Motor neuron (in vitro differentiated cells): ENCODE measurements around the gene SFSWAP. TPM values are rescaled to one million over a fixed set of nuclear protein-coding genes. Genes with fewer than 3 reads are reported as not detected.

Experiments
- ATAC-seq, 8 experiments: fragments of 200-7000 bp; cut with Tn5 transposase; replicated peaks in 6 of 8; 2 replicates each; pipeline ENCODE4 v1.8.0; 2021; ENCODE audit warnings: mild to moderate bottlenecking in 8 of 8, moderate library complexity in 8 of 8
- H3K27ac ChIP-seq, 2 donors: fragments of 250-450 bp; sonication (Bioruptor Pico); 2 replicates each; pipeline ENCODE4 v1.9.0; 2021; ENCODE audit warnings: antibody characterized with exemption in 2 of 2, mild to moderate bottlenecking in 2 of 2, moderate library complexity in 1 of 2
- H3K4me1 ChIP-seq, 2 donors: fragments of 250-450 bp; sonication (Bioruptor Pico); replicated peaks in 1 of 2; 2 replicates each; pipeline ENCODE4 v1.6.1; 2021; ENCODE audit warnings: antibody characterized with exemption in 2 of 2, mild to moderate bottlenecking in 2 of 2, moderate library complexity in 1 of 2
- H3K4me3 ChIP-seq, 5 donors: fragments of 250-450 bp; sonication (Bioruptor Pico); 2 replicates each; pipeline ENCODE4 v1.9.0; 2021; ENCODE audit warnings: antibody characterized with exemption in 5 of 5, mild to moderate bottlenecking in 5 of 5, moderate library complexity in 4 of 5
- WGBS, 10 experiments: fragments of 450-650 bp; shearing (Covaris generic); methylation state at CpG; one replicate each; pipeline ENCODE4 v1.0.0; 2022; 5-methylcytosine and 5-hydroxymethylcytosine counted together
- in situ Hi-C, 9 experiments: fragments of 400-800 bp; cut with MboI; loops; one replicate each; pipeline ENCODE4 v1.15.0; 2021; ENCODE audit warnings: low sequenced_read_pairs in 9 of 9, low pct_unique_long_range_greater_than_20kb in 2 of 9; ENCODE audit not compliant: unreplicated experiment in 9 of 9
- total RNA-seq, 8 experiments: library from RNA; unstranded; fragments of 300-600 nt; gene quantifications; 2 replicates each; pipeline versions ENCODE4 v1.2.3 to v1.2.4, GENCODE V29; 2022

SFSWAP gene
- total RNA-seq, 8 experiments from 2014 or later, result 25.2 to 84.4 (median 29.3) TPM

GRCh38 chr12:131828671-131829355 lies 117.9 kb downstream of the SFSWAP start:
- Histone ChIP-seq H3K27ac (peak overlapping the region in 1 of 2 donors; percentile 0), H3K4me3 (peak overlapping the region; percentile 41 to 60 (median 49)), H3K4me1 (peaks cover 4 to 24% of the 10 kb centered on the region in 2 donors)
- 0% methylated on average over 7 of the region's 64 CpGs; no CpG with 5 or more reads in 9 of the 10 experiments for WGBS, 10 experiments
- in situ Hi-C loops, result loop anchor here in 1 of 9 experiments (25.0 kb wide), 1 partner anchor 717 kb away; no protein-coding TSS in a partner anchor
- ATAC-seq, result peak in 4 of 8 experiments; percentile 2 to 9 (median 4)

- in situ Hi-C loops, result loop anchor here in 1 of 9 experiments (25.0 kb wide), 1 partner anchor 717 kb away; no protein-coding TSS in a partner anchor
- Histone ChIP-seq H3K4me1 (peaks cover 9 to 28% of the 10 kb centered on the region in 2 donors), H3K4me3 (peak overlapping the region; percentile 41 to 60 (median 49)), H3K27ac (peak overlapping the region in 1 of 2 donors; percentile 0)
- peak in 2 of 8 experiments; percentile 0 to 1 for ATAC-seq
- 0 to 50% methylated on average over 2 to 7 of the region's 27 CpGs; no CpG with 5 or more reads in 8 of the 10 experiments for WGBS, 10 experiments
Observed at GRCh38 chr12:131829356-131829747, 118.5 kb downstream of the SFSWAP start.

GRCh38 chr12:131829791-131830334 lies 119.0 kb downstream of the SFSWAP start:
- H3K27ac ChIP-seq, result peak overlapping the region; percentile 63 to 78
- in situ Hi-C loops, result loop anchor here in 1 of 9 experiments (25.0 kb wide), 1 partner anchor 718 kb away; no protein-coding TSS in a partner anchor
- peak overlapping the region; percentile 41 to 60 (median 49) for H3K4me3 ChIP-seq
- H3K4me1 ChIP-seq, result peaks cover 14 to 33% of the 10 kb centered on the region in 2 donors
- ATAC-seq, result peak in 6 of 8 experiments; percentile 0 to 4 (median 2)
- 0 to 50% (median 22%) methylated on average over 2 to 3 of the region's 28 CpGs; no CpG with 5 or more reads in 6 of the 10 experiments for WGBS, 10 experiments

GRCh38 chr12:131830335-131830913 lies 119.5 kb downstream of the SFSWAP start:
- ATAC-seq, result peak; percentile 54 to 76 (median 70)
- Histone ChIP-seq H3K4me1 (peaks cover 20 to 38% of the 10 kb centered on the region in 2 donors), H3K27ac (peak overlapping the region; percentile 63 to 78), H3K4me3 (peak overlapping the region; percentile 41 to 60 (median 49))
- 0 to 5% (median 1%) methylated on average over 1 to 14 of the region's 50 CpGs; no CpG with 5 or more reads in 6 of the 10 experiments for WGBS, 10 experiments
- in situ Hi-C loops, result loop anchor here in 1 of 9 experiments (25.0 kb wide), 1 partner anchor 718 kb away; no protein-coding TSS in a partner anchor

- H3K4me1 ChIP-seq, result peaks cover 21 to 45% of the 10 kb centered on the region in 2 donors
- H3K27ac ChIP-seq, result peak overlapping the region; percentile 63 to 78
- in situ Hi-C loops, result loop anchor here in 1 of 9 experiments (25.0 kb wide), 1 partner anchor 719 kb away; no protein-coding TSS in a partner anchor
- H3K4me3 ChIP-seq, result peak overlapping the region; percentile 41 to 60 (median 49)
- peak; percentile 2 to 24 (median 10) for ATAC-seq
- WGBS, 10 experiments, result 0 to 21% (median 0%) methylated on average over 1 to 18 of the region's 33 CpGs; no CpG with 5 or more reads in 7 of the 10 experiments
Observed at GRCh38 chr12:131830914-131831571, 120.2 kb downstream of the SFSWAP start.

- Histone ChIP-seq H3K4me3 (peak overlapping the region in 1 of 5 donors; percentile 60), H3K27ac (peak overlapping the region in 1 of 2 donors; percentile 78), H3K4me1 (peaks cover 21 to 45% of the 10 kb centered on the region in 2 donors)
- no peak for ATAC-seq
- WGBS, 10 experiments, result no CpG with 5 or more reads among the region's 16 CpGs
- in situ Hi-C loops, result loop anchor here in 1 of 9 experiments (25.0 kb wide), 1 partner anchor 719 kb away; no protein-coding TSS in a partner anchor
Observed at GRCh38 chr12:131831635-131832041, 120.7 kb downstream of the SFSWAP start.

GRCh38 chr12:131832321-131833231 lies 121.7 kb downstream of the SFSWAP start:
- peaks cover 21 to 45% of the 10 kb centered on the region in 2 donors for H3K4me1 ChIP-seq
- in situ Hi-C loops, result loop anchor here in 1 of 9 experiments (25.0 kb wide), 1 partner anchor 720 kb away; no protein-coding TSS in a partner anchor
- no peak overlapping the region for H3K4me3 ChIP-seq
- ATAC-seq, result peak in 1 of 8 experiments; percentile 0
- no peak overlapping the region for H3K27ac ChIP-seq
- 51 to 60% methylated on average over 1 to 3 of the region's 31 CpGs; no CpG with 5 or more reads in 8 of the 10 experiments for WGBS, 10 experiments

GRCh38 chr12:131833288-131833895 lies 122.5 kb downstream of the SFSWAP start:
- in situ Hi-C loops, result loop anchor here in 1 of 9 experiments (25.0 kb wide), 1 partner anchor 721 kb away; no protein-coding TSS in a partner anchor
- peaks cover 21 to 45% of the 10 kb centered on the region in 2 donors for H3K4me1 ChIP-seq
- H3K4me3 ChIP-seq, result no peak overlapping the region
- WGBS, 10 experiments, result 66 to 100% (median 84%) methylated on average over 1 to 5 of the region's 23 CpGs; no CpG with 5 or more reads in 5 of the 10 experiments
- H3K27ac ChIP-seq, result peak overlapping the region in 1 of 2 donors; percentile 70
- ATAC-seq, result no peak

GRCh38 chr12:131833896-131834641 lies 123.2 kb downstream of the SFSWAP start:
- peak in 5 of 8 experiments; percentile 52 to 76 (median 60) for ATAC-seq
- Histone ChIP-seq H3K27ac (peak overlapping the region; percentile 70), H3K4me3 (peak overlapping the region in 3 of 5 donors; percentile 11 to 16 (median 11)), H3K4me1 (peaks cover 21 to 45% of the 10 kb centered on the region in 2 donors)
- in situ Hi-C loops, result loop anchor here in 1 of 9 experiments (25.0 kb wide), 1 partner anchor 722 kb away; no protein-coding TSS in a partner anchor
- 60 to 92% (median 60%) methylated on average over 2 of the region's 23 CpGs; no CpG with 5 or more reads in 7 of the 10 experiments for WGBS, 10 experiments

- H3K27ac ChIP-seq, result peak overlapping the region; percentile 54 to 70
- peak overlapping the region in 1 of 5 donors; percentile 11 for H3K4me3 ChIP-seq
- H3K4me1 ChIP-seq, result peaks cover 21 to 37% of the 10 kb centered on the region in 2 donors
- ATAC-seq, result peak in 5 of 8 experiments; percentile 6 to 35 (median 17)
- in situ Hi-C loops, result loop anchor here in 1 of 9 experiments (25.0 kb wide), 1 partner anchor 723 kb away; no protein-coding TSS in a partner anchor
- WGBS, 10 experiments, result 53 to 83% (median 75%) methylated on average over 1 to 5 of the region's 20 CpGs; no CpG with 5 or more reads in 6 of the 10 experiments
Observed at GRCh38 chr12:131834798-131835615, 124.1 kb downstream of the SFSWAP start.
